HG02885 (cell line): ENCODE data around the gene FAM200B.

Experiments used
- ATAC-seq: cut with Tn5 transposase; IDR thresholded peaks from one replicate; pipeline ENCODE4 v1.9.1; 2021; ENCODE audit warnings: mild to moderate bottlenecking; ENCODE audit not compliant: unreplicated experiment, poor library complexity

Gene FAM200B

GRCh38 chr4:15667006-15667405 lies 14.6 kb upstream of the FAM200B start:
- ATAC-seq = no peak

GRCh38 chr4:15668566-15669435 lies 12.8 kb upstream of the FAM200B start:
- ATAC-seq = no peak

- no peak for ATAC-seq
These were observed 11.1 kb upstream of the FAM200B start for GRCh38 chr4:15670576-15670975.

GRCh38 chr4:15672101-15672500 lies 9.5 kb upstream of the FAM200B start:
- no peak for ATAC-seq

- no peak for ATAC-seq
These were observed 8.3 kb upstream of the FAM200B start for GRCh38 chr4:15673337-15673736.

GRCh38 chr4:15674046-15674445 lies 7.6 kb upstream of the FAM200B start:
- no peak for ATAC-seq

- no peak for ATAC-seq
These were observed 6.7 kb upstream of the FAM200B start for GRCh38 chr4:15674926-15675325.

- no peak for ATAC-seq
These were observed 6.3 kb upstream of the FAM200B start for GRCh38 chr4:15675356-15675755.

GRCh38 chr4:15676039-15676438 lies 5.6 kb upstream of the FAM200B start:
- no peak for ATAC-seq

- ATAC-seq = no peak
These were observed 4.7 kb upstream of the FAM200B start for GRCh38 chr4:15676899-15677298.

GRCh38 chr4:15677507-15677988 lies 4.1 kb upstream of the FAM200B start:
- ATAC-seq = no peak

- ATAC-seq = no peak
These were observed 608 bp upstream of the FAM200B start for GRCh38 chr4:15681067-15681371.

GRCh38 chr4:15682242-15683142 lies 865 bp downstream of the FAM200B start:
- ATAC-seq = no peak

GRCh38 chr4:15683143-15683495 lies 1.5 kb downstream of the FAM200B start:
- no peak for ATAC-seq

- ATAC-seq = no peak
These were observed 2.9 kb downstream of the FAM200B start for GRCh38 chr4:15684498-15684897.

- no peak for ATAC-seq
These were observed 6.4 kb downstream of the FAM200B start for GRCh38 chr4:15688051-15688450.

GRCh38 chr4:15689540-15689939 lies 7.9 kb downstream of the FAM200B start:
- ATAC-seq = no peak

GRCh38 chr4:15690020-15690809 lies 8.6 kb downstream of the FAM200B start:
- ATAC-seq = no peak

GRCh38 chr4:15691346-15692135 lies 9.9 kb downstream of the FAM200B start:
- ATAC-seq = no peak

GRCh38 chr4:15692602-15693001 lies 11.0 kb downstream of the FAM200B start:
- no peak for ATAC-seq
